ENCODE data around the gene PCF11. TPM values are rescaled to one million over a fixed set of nuclear protein-coding genes. Genes with fewer than 3 reads are reported as not detected.

The PCF11 gene
- total RNA-seq, 1 experiment from 2014 or later: 41.9 TPM

DNA sequence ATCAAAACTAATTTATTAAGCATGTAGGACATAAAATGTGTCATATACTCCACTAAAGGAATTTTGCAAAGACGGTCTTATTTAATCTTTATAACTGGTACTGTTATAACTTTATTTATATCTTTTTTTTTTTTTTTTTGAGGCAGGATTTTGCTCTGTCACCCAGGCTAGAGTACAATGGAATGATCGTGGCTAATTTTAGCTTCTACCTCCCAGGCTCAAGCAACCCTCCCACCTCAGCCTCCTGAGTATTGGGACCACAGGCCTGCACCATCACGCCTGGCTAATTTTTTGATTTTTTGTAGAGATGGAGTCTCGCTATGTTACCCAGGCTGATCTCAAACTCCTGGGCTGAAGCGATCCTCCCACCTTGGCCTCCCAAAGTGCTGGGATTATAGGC is 31.4 kb upstream of the PCF11 start:
- no peak overlapping the region for H2AFZ ChIP-seq (ENCODE audit: low read depth, low read length, poor library complexity, severe bottlenecking)
- no peak overlapping the region for H3K4me3 ChIP-seq (replicated peaks in 1 of 2; ENCODE audit: low read depth in 1 of 2, low read length in 2 of 2)
- TF ChIP-seq EGR1 (IDR thresholded peaks at IDR 0.05; ENCODE audit: low read depth): no peak
- TF ChIP-seq, protein P1, sequence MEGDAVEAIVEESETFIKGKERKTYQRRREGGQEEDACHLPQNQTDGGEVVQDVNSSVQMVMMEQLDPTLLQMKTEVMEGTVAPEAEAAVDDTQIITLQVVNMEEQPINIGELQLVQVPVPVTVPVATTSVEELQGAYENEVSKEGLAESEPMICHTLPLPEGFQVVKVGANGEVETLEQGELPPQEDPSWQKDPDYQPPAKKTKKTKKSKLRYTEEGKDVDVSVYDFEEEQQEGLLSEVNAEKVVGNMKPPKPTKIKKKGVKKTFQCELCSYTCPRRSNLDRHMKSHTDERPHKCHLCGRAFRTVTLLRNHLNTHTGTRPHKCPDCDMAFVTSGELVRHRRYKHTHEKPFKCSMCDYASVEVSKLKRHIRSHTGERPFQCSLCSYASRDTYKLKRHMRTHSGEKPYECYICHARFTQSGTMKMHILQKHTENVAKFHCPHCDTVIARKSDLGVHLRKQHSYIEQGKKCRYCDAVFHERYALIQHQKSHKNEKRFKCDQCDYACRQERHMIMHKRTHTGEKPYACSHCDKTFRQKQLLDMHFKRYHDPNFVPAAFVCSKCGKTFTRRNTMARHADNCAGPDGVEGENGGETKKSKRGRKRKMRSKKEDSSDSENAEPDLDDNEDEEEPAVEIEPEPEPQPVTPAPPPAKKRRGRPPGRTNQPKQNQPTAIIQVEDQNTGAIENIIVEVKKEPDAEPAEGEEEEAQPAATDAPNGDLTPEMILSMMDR (IDR thresholded peaks at IDR 0.05 in 2 of 3, conservative IDR thresholded peaks at IDR 0.05 in 1 of 3; ENCODE audit: borderline replicate concordance in 1 of 3, insufficient read depth in 1 of 3, low read depth in 2 of 3, low read length in 2 of 3): no peak
- TF ChIP-seq ZBTB33 (IDR thresholded peaks at IDR 0.05; ENCODE audit: extremely low read depth, insufficient replicate concordance, low read length): no peak
- TF ChIP-seq, protein P2, sequence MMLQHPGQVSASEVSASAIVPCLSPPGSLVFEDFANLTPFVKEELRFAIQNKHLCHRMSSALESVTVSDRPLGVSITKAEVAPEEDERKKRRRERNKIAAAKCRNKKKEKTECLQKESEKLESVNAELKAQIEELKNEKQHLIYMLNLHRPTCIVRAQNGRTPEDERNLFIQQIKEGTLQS (IDR thresholded peaks at IDR 0.05): no peak
- no peak for TF ChIP-seq FOSL1 (IDR thresholded peaks at IDR 0.05; ENCODE audit: low read depth)
- ChIA-PET RAD21 (ENCODE audit: low non-redundant PET in 1 of 2, low total read pairs in 2 of 2, uncharacterized antibody in 2 of 2, unreplicated experiment in 2 of 2) (no interaction called here), POLR2A (no interaction called here), CTCF (no interaction called here)
- DNase-seq (ENCODE audit: low read depth, low spot score): no peak
- no peaks in the 10 kb centered on the region for H3K36me3 ChIP-seq (ENCODE audit: control insufficient read depth in 1 of 2, insufficient read depth in 2 of 2, low read length in 2 of 2)
- H3K4me2 ChIP-seq (ENCODE audit: low read length): no peak overlapping the region
- H3K27ac ChIP-seq (ENCODE audit: low read depth, low read length): no peak overlapping the region
- intact Hi-C loops (cut with micrococcal nuclease): no loop called here
- H3K79me2 ChIP-seq (ENCODE audit: insufficient read depth, low read length): no peaks in the 10 kb centered on the region
- no peaks in the 10 kb centered on the region for H3K27me3 ChIP-seq (ENCODE audit: insufficient read depth, low read length)
- no peaks in the 10 kb centered on the region for H3K4me1 ChIP-seq (ENCODE audit: control insufficient read depth in 1 of 2, insufficient read depth in 2 of 2, low read length in 2 of 2)
- H3K9ac ChIP-seq (ENCODE audit: low read length): no peak overlapping the region
- no peaks in the 10 kb centered on the region for H3K9me2 ChIP-seq (ENCODE audit: insufficient read depth)
- BruUV-seq (replicated peaks): no TSS peak
- H4K20me1 ChIP-seq (ENCODE audit: insufficient read depth): no peaks in the 10 kb centered on the region
- H3K9me3 ChIP-seq (ENCODE audit: control insufficient read depth in 1 of 2, insufficient read depth in 1 of 2, low read depth in 1 of 2, low read length in 2 of 2): no peaks in the 10 kb centered on the region
- no peak for ATAC-seq

DNA sequence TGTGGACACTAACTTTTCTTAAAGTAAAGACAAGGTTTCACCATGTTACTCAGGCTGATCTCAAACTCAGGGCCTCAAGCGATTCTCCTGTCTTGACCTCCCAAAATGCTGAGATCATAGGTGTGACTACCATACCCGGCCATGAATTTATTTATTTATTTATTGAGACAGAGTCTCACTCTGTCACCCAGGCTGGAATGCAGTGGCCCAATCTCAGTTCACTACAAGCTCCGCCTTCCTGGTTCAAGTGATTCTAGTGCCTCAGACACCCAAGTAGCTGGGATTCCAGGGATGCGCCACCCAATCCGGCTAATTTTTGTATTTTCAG is 29.7 kb upstream of the PCF11 start:
- BruUV-seq (replicated peaks): no TSS peak
- POLR2A ChIA-PET: no interaction called here

More for the DNA sequence above, 29.7 kb upstream of the PCF11 start:
- Histone ChIP-seq H3K79me2 (ENCODE audit: insufficient read depth, low read length) (no peaks in the 10 kb centered on the region), H3K27me3 (ENCODE audit: insufficient read depth, low read length) (no peaks in the 10 kb centered on the region), H3K9ac (ENCODE audit: low read length) (no peak overlapping the region), H3K4me3 (replicated peaks in 1 of 2; ENCODE audit: low read depth in 1 of 2, low read length in 2 of 2) (no peak overlapping the region), H3K4me2 (ENCODE audit: low read length) (no peak overlapping the region), H3K4me1 (ENCODE audit: control insufficient read depth in 1 of 2, insufficient read depth in 2 of 2, low read length in 2 of 2) (no peaks in the 10 kb centered on the region), H3K9me3 (ENCODE audit: control insufficient read depth in 1 of 2, insufficient read depth in 1 of 2, low read depth in 1 of 2, low read length in 2 of 2) (no peaks in the 10 kb centered on the region), H2AFZ (ENCODE audit: low read depth, low read length, poor library complexity, severe bottlenecking) (no peak overlapping the region), H3K27ac (ENCODE audit: low read depth, low read length) (no peak overlapping the region), H4K20me1 (ENCODE audit: insufficient read depth) (no peaks in the 10 kb centered on the region), H3K9me2 (ENCODE audit: insufficient read depth) (no peaks in the 10 kb centered on the region), H3K36me3 (ENCODE audit: control insufficient read depth in 1 of 2, insufficient read depth in 2 of 2, low read length in 2 of 2) (no peaks in the 10 kb centered on the region)
- ChIA-PET CTCF (no interaction called here), RAD21 (ENCODE audit: low non-redundant PET in 1 of 2, low total read pairs in 2 of 2, uncharacterized antibody in 2 of 2, unreplicated experiment in 2 of 2) (no interaction called here)
- no peak for ATAC-seq
- TF ChIP-seq ZNF274 (IDR thresholded peaks at IDR 0.05; ENCODE audit: low read depth, low read length): no peak
- TF ChIP-seq SP1 (IDR thresholded peaks at IDR 0.05; ENCODE audit: low read depth): no peak
- TF ChIP-seq TCF7L2 (IDR thresholded peaks at IDR 0.05; ENCODE audit: borderline replicate concordance, extremely low read depth, insufficient read depth, insufficient read length): no peak
- TF ChIP-seq, protein P1 (IDR thresholded peaks at IDR 0.05 in 2 of 3, conservative IDR thresholded peaks at IDR 0.05 in 1 of 3; ENCODE audit: borderline replicate concordance in 1 of 3, insufficient read depth in 1 of 3, low read depth in 2 of 3, low read length in 2 of 3): no peak
- no peak for TF ChIP-seq EZH2 (IDR thresholded peaks at IDR 0.05)
- intact Hi-C loops (cut with micrococcal nuclease): no loop called here
- no peak for DNase-seq (ENCODE audit: low read depth, low spot score)

Measured in HCT116 (cell line).